Kidney (tissue), 14 donors: ENCODE results near the gene NLRP7. TPM values are rescaled to one million over a fixed set of nuclear protein-coding genes. Genes with fewer than 3 reads are reported as not detected.
A peak's percentile ranks its signal among the peaks of the same experiment; 100 is the strongest.
"Not testable (repeated sequence)": the region's sequence is repeated elsewhere in the genome, so short reads cannot be mapped to it uniquely, and the experiment has no call there.

Source experiments
- DNase-seq, 5 donors: peaks; one replicate each; pipeline ENCODE4 v3.0.0-alpha.2; 2013 to 2020
- FAIRE-seq: peaks from 2 replicates; lab custom pipeline; 2012; peaks lifted over from hg19 to GRCh38; lab: Jason Lieb, UNC
- H3K27ac ChIP-seq, 2 donors: one replicate each; pipeline ENCODE4 v1.7.0; 2013; ENCODE audit warnings: low read depth in 2 of 2, low read length in 2 of 2, inconsistent platforms in 1 of 2
- H3K27me3 ChIP-seq: one replicate; pipeline ENCODE4 v1.7.1; 2013; ENCODE audit warnings: low read length, inconsistent platforms; ENCODE audit not compliant: control insufficient read depth, insufficient read depth
- H3K36me3 ChIP-seq, 3 donors: one replicate each; pipeline versions ENCODE4 v1.7.0 to v1.7.1; 2013; ENCODE audit warnings: low read length in 3 of 3, control low read depth in 1 of 3, inconsistent platforms in 1 of 3; ENCODE audit not compliant: insufficient read depth in 3 of 3, control insufficient read depth in 2 of 3
- H3K4me1 ChIP-seq, 3 donors: one replicate each; pipeline versions ENCODE4 v1.7.0 to v1.7.1; 2013; ENCODE audit warnings: low read length in 3 of 3, inconsistent platforms in 1 of 3, low read depth in 1 of 3; ENCODE audit not compliant: control insufficient read depth in 2 of 3, insufficient read depth in 2 of 3
- H3K4me3 ChIP-seq, 3 donors: one replicate each; pipeline versions ENCODE4 v1.7.0 to v1.8.1; 2013; ENCODE audit warnings: low read length in 3 of 3, control low read depth in 1 of 3, inconsistent platforms in 1 of 3
- H3K9ac ChIP-seq, 3 donors: one replicate each; pipeline versions ENCODE4 v1.7.0 to v1.7.1; 2013; ENCODE audit warnings: low read length in 3 of 3, control low read depth in 1 of 3, inconsistent platforms in 1 of 3
- H3K9me3 ChIP-seq, 3 donors: one replicate each; pipeline versions ENCODE4 v1.7.0 to v1.7.1; 2013; ENCODE audit warnings: low read length in 3 of 3, control low read depth in 1 of 3, inconsistent platforms in 1 of 3; ENCODE audit not compliant: control insufficient read depth in 2 of 3, insufficient read depth in 1 of 3
- CTCF ChIP-seq: IDR thresholded peaks from 3 replicates; pipeline ENCODE4 v1.5.1; 2012; ENCODE audit warnings: mild to moderate bottlenecking, moderate library complexity, borderline replicate concordance; ENCODE audit not compliant: insufficient read depth; ENCODE audit errors: extremely low read depth
- intact Hi-C: fragments of 100-400 bp; cut with DNase I; formaldehyde crosslinking; loops from one replicate; pipeline ENCODE4 v1.11.1; 2022
- polyA plus RNA-seq: library from polyadenylated mRNA; stranded (reverse); fragments of 350-450 nt; fragmentation: Illumina TruSeq; extraction: RNeasy Lipid Tissue Mini Kit (QIAGEN cat#74804); gene quantifications from one replicate; pipeline ENCODE4 v1.2.3, GENCODE V29; 2014; ENCODE audit warnings: low read depth, low replicate concordance; ENCODE audit not compliant: insufficient read depth
- total RNA-seq: library from RNA; stranded (reverse); fragmentation: NEBNext Ultra II Directional; extraction: Animal tissue kit (Norgen Biotek cat#: 25700); gene quantifications from one replicate; pipeline ENCODE4 v1.2.1, GENCODE V29; 2021
- donor health status: control.
- donor health status: control.
- donor health status: control.
- donor health status: control.
- donor health status: control.
- donor health status: DM: yes; HTN: yes; CAD: no.
- donor health status: Normal renal cell carcinoma (clear cell type).

NLRP7 gene
- total and polyA plus RNA-seq, 2 donors from 2014 or later = 0.16 TPM; not detected in 1

GRCh38 chr19:54905803-54906511 is 41.4 kb downstream of the NLRP7 start, which contains the start of gene NCR1:
Gene NCR1 (plus strand): TSS chr19:54906148. CDS start chr19:54906188, 40 bp downstream.
- intact Hi-C loops = no loop called here
- Histone ChIP-seq H3K36me3 (no peaks in the 10 kb centered on the region), H3K4me1 (no peaks in the 10 kb centered on the region), H3K27me3 (no peaks in the 10 kb centered on the region), H3K27ac (no peak within 1 kb of the TSS), H3K4me3 (no peak within 1 kb of the TSS), H3K9me3 (no peaks in the 10 kb centered on the region), H3K9ac (no peak within 1 kb of the TSS)
- no peak for TF ChIP-seq CTCF
- peak in 2 of 5 donors; percentile 11 to 62 for DNase-seq
- no peak for FAIRE-seq

- Histone ChIP-seq H3K27me3 (no peaks in the 10 kb centered on the region), H3K36me3 (no peaks in the 10 kb centered on the region), H3K9me3 (no peaks in the 10 kb centered on the region), H3K4me1 (no peaks in the 10 kb centered on the region), H3K9ac (no peak overlapping the region), H3K27ac (no peak overlapping the region), H3K4me3 (no peak overlapping the region)
- no peak for DNase-seq
- FAIRE-seq = no peak
- TF ChIP-seq CTCF = no peak
- intact Hi-C loops = no loop called here
These were observed 41.9 kb downstream of the NLRP7 start for GRCh38 chr19:54905421-54905802.

GRCh38 chr19:54904261-54904660 is 43.1 kb downstream of the NLRP7 start:
- FAIRE-seq, H3K9me3 ChIP-seq: not testable (repeated sequence)

GRCh38 chr19:54903303-54903702 is 44.0 kb downstream of the NLRP7 start:
- no peak for DNase-seq
- H3K27me3 ChIP-seq = no peaks in the 10 kb centered on the region
- no peak overlapping the region for H3K27ac ChIP-seq
- H3K36me3 ChIP-seq = no peaks in the 10 kb centered on the region
- H3K9me3 ChIP-seq = no peaks in the 10 kb centered on the region
- H3K4me3 ChIP-seq = no peak overlapping the region
- TF ChIP-seq CTCF = no peak
- no peaks in the 10 kb centered on the region for H3K4me1 ChIP-seq
- intact Hi-C loops = no loop called here
- H3K9ac ChIP-seq = no peak overlapping the region
- FAIRE-seq = no peak

More at GRCh38 chr19:54904261-54904660, 43.1 kb downstream of the NLRP7 start:
- intact Hi-C loops, H3K4me3 ChIP-seq, DNase-seq, H3K9ac ChIP-seq, H3K27ac ChIP-seq, H3K27me3 ChIP-seq, H3K4me1 ChIP-seq, H3K36me3 ChIP-seq: not testable (repeated sequence)
